IgD-negative memory B cell (primary cell): ENCODE data around the gene GUCY1B1. TPM values are rescaled to one million over a fixed set of nuclear protein-coding genes. Genes with fewer than 3 reads are reported as not detected.

Experiments
- H3K27ac Mint-ChIP-seq, 3 donors: one replicate each; pipeline ENCODE4 v1.8.0; 2020 to 2022; ENCODE audit warnings: mild to moderate bottlenecking in 3 of 3, mixed read lengths in 3 of 3, moderate library complexity in 1 of 3
- H3K27me3 Mint-ChIP-seq: one replicate; pipeline ENCODE4 v1.8.0; 2021; ENCODE audit warnings: mixed read lengths
- H3K36me3 Mint-ChIP-seq: one replicate; pipeline ENCODE4 v1.8.0; 2020; ENCODE audit warnings: mild to moderate bottlenecking, mixed read lengths
- H3K4me1 Mint-ChIP-seq, 3 donors: one replicate each; pipeline ENCODE4 v1.8.0; 2020 to 2022; ENCODE audit warnings: mixed read lengths in 3 of 3, mild to moderate bottlenecking in 1 of 3
- H3K4me3 Mint-ChIP-seq, 4 donors: one replicate each; pipeline ENCODE4 v1.8.0; 2020 to 2022; ENCODE audit warnings: mild to moderate bottlenecking in 4 of 4, mixed read lengths in 4 of 4, moderate library complexity in 3 of 4
- H3K9me3 Mint-ChIP-seq, 3 donors: one replicate each; pipeline ENCODE4 v1.8.0; 2020 to 2021; ENCODE audit warnings: mixed read lengths in 3 of 3, mild to moderate bottlenecking in 1 of 3
- polyA plus RNA-seq: library from polyadenylated mRNA; unstranded; fragments of 300-500 nt; fragmentation: Illumina TruSeq; gene quantifications from one replicate; pipeline ENCODE4 v1.2.3, GENCODE V29; 2021

The GUCY1B1 gene
- polyA plus RNA-seq, 1 donor from 2014 or later: 0.31 TPM

DNA sequence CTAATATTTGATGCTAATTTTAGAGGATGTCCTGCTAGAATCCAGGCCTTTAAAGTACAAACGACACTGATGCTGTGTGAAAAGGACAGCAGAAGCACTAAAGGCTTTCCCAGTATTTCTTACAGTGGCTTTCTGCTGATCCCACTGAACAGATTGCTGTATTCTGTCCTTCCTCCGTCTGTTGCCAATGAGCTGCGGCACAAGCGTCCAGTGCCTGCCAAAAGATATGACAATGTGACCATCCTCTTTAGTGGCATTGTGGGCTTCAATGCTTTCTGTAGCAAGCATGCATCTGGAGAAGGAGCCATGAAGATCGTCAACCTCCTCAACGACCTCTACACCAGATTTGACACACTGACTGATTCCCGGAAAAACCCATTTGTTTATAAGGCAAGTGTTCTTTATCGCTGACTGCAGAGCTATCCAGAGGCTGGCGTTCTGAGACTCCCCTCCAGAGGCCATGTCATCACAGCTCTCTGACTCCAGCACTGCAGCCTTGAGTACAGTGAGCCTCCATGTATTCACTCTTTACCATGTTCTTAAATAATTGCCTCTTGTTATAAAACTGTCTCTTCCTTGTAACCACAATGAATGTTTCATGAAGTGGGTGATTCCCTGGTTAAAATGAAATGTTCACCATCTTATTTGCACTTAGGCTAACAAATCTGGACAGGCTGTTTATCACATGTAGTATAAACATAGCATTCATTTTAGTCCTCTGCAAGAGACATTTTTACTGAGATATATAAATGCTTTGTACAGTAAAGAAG lies 43.6 kb downstream of the GUCY1B1 start:
- no peaks in the 10 kb centered on the region for H3K9me3 Mint-ChIP-seq
- H3K4me3 Mint-ChIP-seq: no peak overlapping the region
- H3K36me3 Mint-ChIP-seq: no peaks in the 10 kb centered on the region
- H3K27me3 Mint-ChIP-seq: no peaks in the 10 kb centered on the region
- no peak overlapping the region for H3K27ac Mint-ChIP-seq
- H3K4me1 Mint-ChIP-seq: no peaks in the 10 kb centered on the region

DNA sequence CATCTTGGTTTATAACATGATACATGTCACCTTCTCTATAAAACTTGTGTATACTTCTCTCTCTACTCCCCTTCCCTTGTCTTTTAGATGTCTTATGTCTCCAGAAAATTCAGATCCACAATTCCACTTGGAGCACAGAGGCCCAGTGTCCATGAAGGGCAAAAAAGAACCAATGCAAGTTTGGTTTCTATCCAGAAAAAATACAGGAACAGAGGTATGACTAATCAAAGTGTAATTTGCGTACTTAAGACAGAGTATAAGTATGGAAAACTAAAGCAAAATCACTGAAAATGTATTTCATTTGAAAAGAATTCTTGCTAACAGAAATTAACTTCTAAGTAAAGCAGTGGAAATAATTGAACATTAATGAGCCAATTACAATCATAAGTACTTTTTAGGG lies 46.2 kb downstream of the GUCY1B1 start:
- Mint-ChIP-seq H3K4me3 (no peak overlapping the region), H3K9me3 (no peaks in the 10 kb centered on the region), H3K27ac (no peak overlapping the region), H3K36me3 (no peaks in the 10 kb centered on the region), H3K4me1 (no peaks in the 10 kb centered on the region), H3K27me3 (no peaks in the 10 kb centered on the region)

- H3K27ac Mint-ChIP-seq: no peak overlapping the region
- no peaks in the 10 kb centered on the region for H3K9me3 Mint-ChIP-seq
- no peak overlapping the region for H3K4me3 Mint-ChIP-seq
- no peaks in the 10 kb centered on the region for H3K36me3 Mint-ChIP-seq
- no peaks in the 10 kb centered on the region for H3K27me3 Mint-ChIP-seq
- H3K4me1 Mint-ChIP-seq: no peaks in the 10 kb centered on the region
Observed at GRCh38 chr4:155807021-155807420, 48.2 kb downstream of the GUCY1B1 start.

- Mint-ChIP-seq H3K4me3 (no peak overlapping the region), H3K36me3 (no peaks in the 10 kb centered on the region), H3K9me3 (no peaks in the 10 kb centered on the region), H3K27ac (no peak overlapping the region), H3K4me1 (no peaks in the 10 kb centered on the region), H3K27me3 (no peaks in the 10 kb centered on the region)
Observed at GRCh38 chr4:155809835-155810234, 51.0 kb downstream of the GUCY1B1 start.

DNA sequence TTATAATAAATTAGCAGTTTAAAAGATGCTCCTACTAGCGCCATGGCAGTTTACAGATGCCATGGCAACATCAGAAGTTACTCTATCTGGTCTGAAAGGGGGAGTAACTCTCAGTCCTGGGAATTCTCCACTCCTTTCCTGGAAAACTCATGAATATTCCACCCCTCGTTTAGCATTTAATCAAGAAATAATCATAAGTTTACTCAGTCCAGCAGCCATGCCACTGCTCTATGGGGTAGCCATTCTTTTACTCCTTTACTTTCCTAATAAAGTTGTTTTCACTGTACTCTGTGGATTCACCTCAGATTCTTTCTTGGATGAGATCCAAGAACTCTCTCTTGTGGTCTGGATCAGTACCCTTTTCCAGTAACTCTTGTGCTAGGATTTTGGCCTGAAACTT lies 52.3 kb downstream of the GUCY1B1 start:
- Mint-ChIP-seq H3K4me3 (no peak overlapping the region), H3K4me1 (no peaks in the 10 kb centered on the region), H3K27me3 (no peaks in the 10 kb centered on the region), H3K27ac (no peak overlapping the region), H3K9me3 (no peaks in the 10 kb centered on the region), H3K36me3 (no peaks in the 10 kb centered on the region)

- Mint-ChIP-seq H3K4me3 (no peak overlapping the region), H3K36me3 (no peaks in the 10 kb centered on the region), H3K4me1 (no peaks in the 10 kb centered on the region), H3K27ac (no peak overlapping the region), H3K9me3 (no peaks in the 10 kb centered on the region), H3K27me3 (no peaks in the 10 kb centered on the region)
Observed at GRCh38 chr4:155818639-155819038, 59.8 kb downstream of the GUCY1B1 start.

DNA sequence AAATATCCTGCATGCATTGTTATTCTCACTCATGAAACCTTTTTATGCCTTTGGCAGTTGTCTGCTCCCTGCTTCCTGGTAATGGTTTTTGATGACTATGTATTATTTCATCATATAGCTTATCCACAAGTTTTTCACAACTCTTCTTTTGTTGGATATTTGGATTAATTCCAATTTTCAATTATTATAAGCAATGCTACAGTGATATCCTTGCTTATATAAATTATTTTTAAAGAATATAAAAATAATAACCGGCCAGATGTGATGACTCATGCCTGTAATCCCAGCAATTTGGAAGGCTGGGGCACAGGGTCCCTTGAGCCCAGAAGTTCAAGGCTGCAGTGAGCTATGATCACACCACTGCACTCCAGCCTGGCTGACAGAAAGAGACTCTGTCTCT lies 60.2 kb downstream of the GUCY1B1 start:
- Mint-ChIP-seq H3K4me1 (no peaks in the 10 kb centered on the region), H3K27ac (no peak overlapping the region), H3K9me3 (no peaks in the 10 kb centered on the region), H3K27me3 (no peaks in the 10 kb centered on the region), H3K4me3 (no peak overlapping the region), H3K36me3 (no peaks in the 10 kb centered on the region)

- no peaks in the 10 kb centered on the region for H3K36me3 Mint-ChIP-seq
- H3K4me3 Mint-ChIP-seq: no peak overlapping the region
- H3K9me3 Mint-ChIP-seq: peaks cover 0 to 4% (median 0%) of the 10 kb centered on the region in 3 donors
- H3K4me1 Mint-ChIP-seq: no peaks in the 10 kb centered on the region
- no peak overlapping the region for H3K27ac Mint-ChIP-seq
- no peaks in the 10 kb centered on the region for H3K27me3 Mint-ChIP-seq
Observed at GRCh38 chr4:155820887-155821518, 62.2 kb downstream of the GUCY1B1 start.

GRCh38 chr4:155822572-155822971 lies 63.8 kb downstream of the GUCY1B1 start:
- H3K27ac Mint-ChIP-seq: no peak overlapping the region
- no peak overlapping the region for H3K4me3 Mint-ChIP-seq
- no peaks in the 10 kb centered on the region for H3K27me3 Mint-ChIP-seq
- no peaks in the 10 kb centered on the region for H3K36me3 Mint-ChIP-seq
- peaks cover 0 to 4% (median 0%) of the 10 kb centered on the region in 3 donors for H3K9me3 Mint-ChIP-seq
- H3K4me1 Mint-ChIP-seq: no peaks in the 10 kb centered on the region

- Mint-ChIP-seq H3K27me3 (no peaks in the 10 kb centered on the region), H3K9me3 (peaks cover 0 to 4% (median 0%) of the 10 kb centered on the region in 3 donors), H3K4me3 (no peak overlapping the region), H3K27ac (no peak overlapping the region), H3K36me3 (no peaks in the 10 kb centered on the region), H3K4me1 (no peaks in the 10 kb centered on the region)
Observed at GRCh38 chr4:155828628-155829027, 69.8 kb downstream of the GUCY1B1 start.

DNA sequence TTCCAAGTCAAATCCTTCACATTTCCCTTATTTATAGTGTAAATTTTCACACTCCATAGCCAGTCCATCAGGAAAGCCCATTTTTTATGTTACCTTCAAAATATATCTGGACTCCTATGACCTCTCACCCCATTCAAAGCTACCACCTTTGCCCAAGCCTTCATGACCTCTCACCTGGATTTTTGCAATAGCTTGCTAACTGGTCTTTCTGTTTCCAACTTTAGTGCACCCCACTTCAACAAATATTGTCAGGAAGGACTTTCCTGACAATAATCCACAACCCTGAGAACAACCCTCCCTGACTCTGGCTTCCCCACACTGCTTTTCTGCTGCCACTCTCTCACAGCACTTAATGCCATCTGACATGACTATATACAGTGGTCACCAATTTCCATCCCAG lies 73.8 kb downstream of the GUCY1B1 start:
- no peaks in the 10 kb centered on the region for H3K4me1 Mint-ChIP-seq
- peaks cover 0 to 4% (median 2%) of the 10 kb centered on the region in 3 donors for H3K9me3 Mint-ChIP-seq
- no peak overlapping the region for H3K27ac Mint-ChIP-seq
- H3K4me3 Mint-ChIP-seq: no peak overlapping the region
- no peaks in the 10 kb centered on the region for H3K36me3 Mint-ChIP-seq
- no peaks in the 10 kb centered on the region for H3K27me3 Mint-ChIP-seq

- Mint-ChIP-seq H3K27me3 (no peaks in the 10 kb centered on the region), H3K4me3 (no peak overlapping the region), H3K36me3 (no peaks in the 10 kb centered on the region), H3K9me3 (peaks cover 0 to 4% (median 3%) of the 10 kb centered on the region in 3 donors), H3K27ac (no peak overlapping the region), H3K4me1 (no peaks in the 10 kb centered on the region)
Observed at GRCh38 chr4:155837203-155837796, 78.5 kb downstream of the GUCY1B1 start.

DNA sequence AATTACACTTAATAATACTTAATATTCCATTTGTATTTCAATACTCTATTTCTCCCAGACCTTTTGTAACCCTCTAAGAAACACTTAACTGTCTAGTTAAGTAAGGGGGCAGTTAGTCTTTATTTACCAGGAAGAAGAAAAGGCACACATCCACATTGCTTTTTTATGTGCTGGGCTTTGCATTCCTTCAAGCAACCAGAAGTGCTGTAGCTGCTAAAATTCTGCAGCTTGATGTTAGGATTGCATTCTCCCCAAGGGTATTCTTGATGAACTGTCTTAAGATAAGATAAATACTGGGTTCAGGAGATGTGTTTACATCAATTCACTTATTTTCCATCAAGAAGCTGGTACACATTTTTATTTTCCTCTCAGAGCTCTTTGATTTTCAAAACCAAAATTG lies 83.3 kb downstream of the GUCY1B1 start:
- Mint-ChIP-seq H3K27me3 (no peaks in the 10 kb centered on the region), H3K27ac (no peak overlapping the region), H3K9me3 (peaks cover 0 to 3% (median 3%) of the 10 kb centered on the region in 3 donors), H3K36me3 (no peaks in the 10 kb centered on the region), H3K4me3 (no peak overlapping the region), H3K4me1 (no peaks in the 10 kb centered on the region)

GRCh38 chr4:155846929-155847328 lies 88.1 kb downstream of the GUCY1B1 start:
- H3K4me3 Mint-ChIP-seq: no peak overlapping the region
- peaks cover 0 to 6% (median 2%) of the 10 kb centered on the region in 3 donors for H3K9me3 Mint-ChIP-seq
- H3K27me3 Mint-ChIP-seq: no peaks in the 10 kb centered on the region
- peaks cover 3% of the 10 kb centered on the region for H3K36me3 Mint-ChIP-seq
- no peaks in the 10 kb centered on the region for H3K4me1 Mint-ChIP-seq
- H3K27ac Mint-ChIP-seq: no peak overlapping the region

DNA sequence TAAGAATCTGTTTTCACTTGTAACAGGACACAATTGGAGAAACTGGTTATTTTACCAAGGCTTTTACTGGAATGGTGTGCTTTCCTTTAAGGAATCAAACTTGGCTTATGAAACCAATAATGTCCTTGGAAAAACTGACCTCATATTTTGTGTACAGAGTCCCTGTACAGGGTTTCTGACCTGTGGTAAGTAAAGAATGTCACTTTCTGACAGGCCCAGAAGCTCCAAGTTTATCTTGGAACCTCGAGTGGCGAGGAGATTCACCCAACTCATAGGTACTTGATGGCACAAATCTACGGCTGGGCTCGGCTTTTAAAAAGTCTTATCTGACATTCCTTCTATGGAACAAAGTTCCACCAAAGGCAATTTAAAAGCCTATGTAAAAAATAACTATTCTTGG lies 90.2 kb downstream of the GUCY1B1 start:
- H3K9me3 Mint-ChIP-seq: peaks cover 0 to 6% (median 2%) of the 10 kb centered on the region in 3 donors
- H3K36me3 Mint-ChIP-seq: peaks cover 3% of the 10 kb centered on the region
- H3K27ac Mint-ChIP-seq: no peak overlapping the region
- no peaks in the 10 kb centered on the region for H3K4me1 Mint-ChIP-seq
- H3K27me3 Mint-ChIP-seq: no peaks in the 10 kb centered on the region
- H3K4me3 Mint-ChIP-seq: no peak overlapping the region

DNA sequence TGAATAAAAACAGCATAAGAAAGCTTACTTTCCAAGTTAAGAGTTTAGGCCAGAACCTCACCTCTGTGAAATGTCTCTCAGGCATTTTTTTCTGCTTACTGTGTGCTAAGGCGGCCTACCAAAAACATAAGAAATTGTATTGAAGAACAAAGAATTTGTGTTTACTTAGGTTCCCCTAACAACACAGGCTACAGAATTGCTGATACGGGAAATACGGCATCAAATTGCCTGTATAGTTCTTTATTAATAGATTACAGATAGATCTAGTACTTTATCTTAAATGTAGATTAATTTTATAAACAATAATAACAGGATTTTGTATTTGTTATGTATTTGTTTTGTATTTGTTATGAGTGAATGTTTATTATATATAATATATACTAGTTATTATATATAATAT lies 94.4 kb downstream of the GUCY1B1 start:
- Mint-ChIP-seq H3K4me1 (no peaks in the 10 kb centered on the region), H3K9me3 (peaks cover 0 to 6% (median 2%) of the 10 kb centered on the region in 3 donors), H3K27me3 (peaks cover 2% of the 10 kb centered on the region), H3K27ac (no peak overlapping the region), H3K4me3 (no peak overlapping the region), H3K36me3 (peaks cover 3% of the 10 kb centered on the region)
